OCI-LY7 (cell line): ENCODE results near the gene KRT80.

Experiments
- EZH2phosphoT487 ChIP-seq: fragments of 200-600 bp; sonication (generic); IDR thresholded peaks from 2 replicates; pipeline ENCODE4 v1.6.1; 2018; ENCODE audit warnings: low read depth, borderline replicate concordance, mild to moderate bottlenecking, mixed run types, antibody characterized with exemption, low read length, moderate library complexity, mixed read lengths
- TF ChIP-seq, protein P1 (sequence below): fragments of 200-600 bp; sonication (generic); conservative IDR thresholded peaks from 2 replicates; pipeline ENCODE4 v1.5.1; 2014; ENCODE audit warnings: mild to moderate bottlenecking, antibody characterized with exemption, low read length, moderate library complexity, mixed read lengths

DNA sequence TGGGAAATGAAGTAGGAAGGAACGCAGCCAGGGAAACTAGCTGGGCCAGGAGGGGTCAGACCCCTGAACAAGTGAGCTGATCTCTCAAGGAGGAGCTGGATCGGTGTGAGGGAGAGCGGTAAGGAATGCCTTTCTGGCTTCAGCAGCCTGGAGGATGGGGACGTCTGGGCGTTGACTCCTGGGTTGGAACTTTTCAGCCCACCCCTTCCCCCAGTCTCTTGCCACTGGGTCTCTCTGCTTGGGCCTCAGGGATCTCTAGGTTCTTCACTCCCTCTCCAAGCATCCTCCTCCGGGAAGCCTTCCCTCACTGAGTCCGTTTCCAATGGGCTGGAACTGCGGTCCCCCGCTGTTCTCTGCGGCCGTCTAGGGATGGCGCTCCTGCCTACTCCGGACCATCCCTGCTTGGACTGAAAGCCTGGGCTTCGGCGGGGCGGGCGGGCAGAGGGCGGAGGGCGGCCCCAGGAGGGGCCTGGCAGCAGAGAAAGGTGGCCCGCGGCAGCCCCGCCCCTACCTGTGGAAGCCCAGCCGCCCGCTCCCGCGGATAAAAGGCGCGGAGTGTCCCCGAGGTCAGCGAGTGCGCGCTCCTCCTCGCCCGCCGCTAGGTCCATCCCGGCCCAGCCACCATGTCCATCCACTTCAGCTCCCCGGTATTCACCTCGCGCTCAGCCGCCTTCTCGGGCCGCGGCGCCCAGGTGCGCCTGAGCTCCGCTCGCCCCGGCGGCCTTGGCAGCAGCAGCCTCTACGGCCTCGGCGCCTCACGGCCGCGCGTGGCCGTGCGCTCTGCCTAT, 41.1 kb upstream of the KRT80 start, which contains the start of gene KRT7:
- TF ChIP-seq, protein P1, sequence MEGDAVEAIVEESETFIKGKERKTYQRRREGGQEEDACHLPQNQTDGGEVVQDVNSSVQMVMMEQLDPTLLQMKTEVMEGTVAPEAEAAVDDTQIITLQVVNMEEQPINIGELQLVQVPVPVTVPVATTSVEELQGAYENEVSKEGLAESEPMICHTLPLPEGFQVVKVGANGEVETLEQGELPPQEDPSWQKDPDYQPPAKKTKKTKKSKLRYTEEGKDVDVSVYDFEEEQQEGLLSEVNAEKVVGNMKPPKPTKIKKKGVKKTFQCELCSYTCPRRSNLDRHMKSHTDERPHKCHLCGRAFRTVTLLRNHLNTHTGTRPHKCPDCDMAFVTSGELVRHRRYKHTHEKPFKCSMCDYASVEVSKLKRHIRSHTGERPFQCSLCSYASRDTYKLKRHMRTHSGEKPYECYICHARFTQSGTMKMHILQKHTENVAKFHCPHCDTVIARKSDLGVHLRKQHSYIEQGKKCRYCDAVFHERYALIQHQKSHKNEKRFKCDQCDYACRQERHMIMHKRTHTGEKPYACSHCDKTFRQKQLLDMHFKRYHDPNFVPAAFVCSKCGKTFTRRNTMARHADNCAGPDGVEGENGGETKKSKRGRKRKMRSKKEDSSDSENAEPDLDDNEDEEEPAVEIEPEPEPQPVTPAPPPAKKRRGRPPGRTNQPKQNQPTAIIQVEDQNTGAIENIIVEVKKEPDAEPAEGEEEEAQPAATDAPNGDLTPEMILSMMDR: no peak
- no peak for TF ChIP-seq EZH2phosphoT487
